HepG2 (cell line): ENCODE measurements around the gene MTHFSD. TPM values are rescaled to one million over a fixed set of nuclear protein-coding genes. Genes with fewer than 3 reads are reported as not detected.

Source experiments
- AKNA ChIP-seq: sonication (generic); formaldehyde crosslinking; IDR thresholded peaks from 2 replicates; pipeline ENCODE4 v1.4.0; 2020; ENCODE audit warnings: missing genetic modification reagents, borderline replicate concordance
- CAMTA2 ChIP-seq: sonication (generic); formaldehyde crosslinking; IDR thresholded peaks from 2 replicates; pipeline ENCODE4 v1.4.0; 2020; ENCODE audit warnings: mild to moderate bottlenecking, missing genetic modification reagents, borderline replicate concordance
- CBX1 ChIP-seq: IDR thresholded peaks from one replicate; pipeline ENCODE4 v1.6.1; 2016; ENCODE audit warnings: antibody characterized with exemption, low read depth
- DR1 ChIP-seq: sonication (generic); formaldehyde crosslinking; IDR thresholded peaks from 2 replicates; pipeline ENCODE4 v1.8.0; 2021; ENCODE audit warnings: mild to moderate bottlenecking, missing genetic modification reagents, inconsistent platforms
- ELF3 ChIP-seq: IDR thresholded peaks from 2 replicates; pipeline ENCODE4 v1.6.1; 2016; ENCODE audit warnings: missing genetic modification reagents, missing compliant biosample characterization
- EP300 ChIP-seq, 3 experiments: sonication (generic) in 1 of 3; formaldehyde crosslinking in 1 of 3; IDR thresholded peaks; 2 replicates each; pipeline versions ENCODE4 v1.5.1 to v1.6.1; 2011 to 2020; ENCODE audit warnings: low read depth in 2 of 3, low read length in 2 of 3, borderline replicate concordance in 1 of 3, improper control_type of control experiment in 1 of 3, mild to moderate bottlenecking in 1 of 3, missing genetic modification reagents in 1 of 3, moderate library complexity in 1 of 3
- HINFP ChIP-seq: sonication (generic); formaldehyde crosslinking; IDR thresholded peaks from 2 replicates; pipeline ENCODE4 v1.4.0; 2020; ENCODE audit warnings: low read depth, mild to moderate bottlenecking, missing genetic modification reagents
- MAFK ChIP-seq, 2 experiments: IDR thresholded peaks in 1 of 2; conservative IDR thresholded peaks in 1 of 2; 2 replicates each; pipeline ENCODE4 v1.6.1; 2011; ENCODE audit warnings: improper control_type of control experiment in 2 of 2, low read length in 2 of 2
- NFYC ChIP-seq: IDR thresholded peaks from 2 replicates; pipeline ENCODE4 v1.6.1; 2016; ENCODE audit warnings: missing genetic modification reagents, missing compliant biosample characterization
- RBAK ChIP-seq: sonication (generic); formaldehyde crosslinking; IDR thresholded peaks from 2 replicates; pipeline ENCODE4 v1.5.1; 2020; ENCODE audit warnings: mild to moderate bottlenecking, missing genetic modification reagents
- SETDB1 ChIP-seq: sonication (generic); formaldehyde crosslinking; IDR thresholded peaks from 2 replicates; pipeline ENCODE4 v1.5.1; 2020; ENCODE audit warnings: missing genetic modification reagents, mild to moderate bottlenecking, borderline replicate concordance
- SMARCE1 ChIP-seq: fragments of 450-650 bp; IDR thresholded peaks from 2 replicates; pipeline ENCODE4 v1.6.1; 2017; ENCODE audit warnings: borderline replicate concordance
- STAG1 ChIP-seq: sonication (generic); formaldehyde crosslinking; IDR thresholded peaks from 2 replicates; pipeline ENCODE4 v1.4.0; 2020; ENCODE audit warnings: missing genetic modification reagents
- ZNF260 ChIP-seq: sonication (generic); formaldehyde crosslinking; IDR thresholded peaks from 2 replicates; pipeline ENCODE4 v1.4.0; 2020; ENCODE audit warnings: missing genetic modification reagents, low read depth, mild to moderate bottlenecking, borderline replicate concordance
- ZNF296 ChIP-seq: sonication (generic); formaldehyde crosslinking; conservative IDR thresholded peaks from 2 replicates; pipeline ENCODE4 v1.5.0; 2020; ENCODE audit warnings: mild to moderate bottlenecking, missing genetic modification reagents
- ZNF383 ChIP-seq: sonication (generic); formaldehyde crosslinking; IDR thresholded peaks from 2 replicates; pipeline ENCODE4 v1.4.0; 2020; ENCODE audit warnings: missing genetic modification reagents, mild to moderate bottlenecking, borderline replicate concordance
- ZNF441 ChIP-seq: sonication (generic); formaldehyde crosslinking; IDR thresholded peaks from 2 replicates; pipeline ENCODE4 v1.7.0; 2021; ENCODE audit warnings: missing genetic modification reagents, borderline replicate concordance
- ZNF616 ChIP-seq: sonication (generic); formaldehyde crosslinking; IDR thresholded peaks from 2 replicates; pipeline ENCODE4 v1.5.0; 2020; ENCODE audit warnings: low read depth, mild to moderate bottlenecking, missing genetic modification reagents
- ZNF678 ChIP-seq: sonication (generic); formaldehyde crosslinking; IDR thresholded peaks from 2 replicates; pipeline ENCODE4 v1.4.0; 2020; ENCODE audit warnings: mild to moderate bottlenecking, missing genetic modification reagents
- polyA plus RNA-seq, 8 experiments: library from polyadenylated mRNA; depleted of rRNA in 3 of 8; stranded (reverse) in 7 of 8; unstranded in 1 of 8; fragments of >200 nt; fragmentation: Illumina TruSeq in 4 of 8; extraction: Trizol in 4 of 8; gene quantifications; 2 replicates each; pipeline versions ENCODE4 v1.2.1 to v1.2.3, GENCODE V29; 2011 to 2016; ENCODE audit warnings: low read depth in 4 of 8, missing spikeins in 1 of 8, mixed read lengths in 1 of 8; ENCODE audit not compliant: insufficient read depth in 1 of 8
- total RNA-seq, 5 experiments: library from RNA; depleted of rRNA; stranded (reverse); fragments of >200 nt; fragmentation: Illumina TruSeq; extraction: Trizol; gene quantifications; 2 replicates each; pipeline ENCODE4 v1.2.3, GENCODE V29; 2016; ENCODE audit warnings: low read depth in 1 of 5

Gene MTHFSD
- total and polyA plus RNA-seq, 2 of the 13 experiments (the other 11 are each of a cell fraction or from before 2014, with no cell fraction given): 14.2 to 16.3 TPM

GRCh38 chr16:86554917-86555703, at the start of gene MTHFSD (continued):
- TF ChIP-seq MAFK (conservative IDR thresholded peaks at IDR 0.05 in 1 of 2, IDR thresholded peaks at IDR 0.05 in 1 of 2; ENCODE audit: low read length in 2 of 2): no peak
- TF ChIP-seq SETDB1 (CRISPR knock-in tag): no peak
- TF ChIP-seq EP300 (IDR thresholded peaks at IDR 0.05; ENCODE audit: low read depth in 2 of 2, low read length in 2 of 2): no peak
- no peak; the same call in 1 of the 2 replicates for TF ChIP-seq EP300 (CRISPR knock-in tag; IDR thresholded peaks at IDR 0.05; ENCODE audit: borderline replicate concordance)
- no peak for TF ChIP-seq SMARCE1
- TF ChIP-seq ELF3 (CRISPR knock-in tag): 0 out of 2 replicates have a peak, but pooled peaks have one; percentile 16
- no peak for TF ChIP-seq STAG1
- no peak for TF ChIP-seq HINFP
- TF ChIP-seq RBAK (CRISPR knock-in tag): no peak
- TF ChIP-seq ZNF383 (CRISPR knock-in tag): no peak
- no peak for TF ChIP-seq AKNA (CRISPR knock-in tag)
- TF ChIP-seq ZNF260 (CRISPR knock-in tag): peak; percentile 34; the same call in 1 of the 2 replicates
- TF ChIP-seq NFYC (CRISPR knock-in tag): no peak
- peak; percentile 72 for TF ChIP-seq CBX1
- TF ChIP-seq CAMTA2: peak; percentile 87
- peak; percentile 87 for TF ChIP-seq DR1 (CRISPR knock-in tag)
- 0 out of 2 replicates have a peak, but pooled peaks have one; percentile 65 for TF ChIP-seq ZNF441 (CRISPR knock-in tag)
- TF ChIP-seq ZNF296 (CRISPR knock-in tag): no peak
- TF ChIP-seq ZNF616 (CRISPR knock-in tag): no peak
- peak; percentile 88 for TF ChIP-seq ZNF678 (CRISPR knock-in tag)
